Body of pancreas (tissue), 4 donors: ENCODE results near the gene NF2.

Experiments used
- POLR2A ChIP-seq, 3 donors: fragments of 450-650 bp; IDR thresholded peaks; one replicate each; pipeline ENCODE4 v1.6.1; 2016; ENCODE audit warnings: antibody characterized with exemption in 3 of 3, mild to moderate bottlenecking in 2 of 3
- TF ChIP-seq, protein P1 (sequence below), 7 experiments: fragments of 450-650 bp in 4 of 7; fragments of 200-600 bp in 3 of 7; sonication (generic) in 3 of 7; IDR thresholded peaks; one replicate each; pipeline ENCODE4 v1.5.1; 2016 to 2019; ENCODE audit warnings: antibody characterized with exemption in 7 of 7

GRCh38 chr22:29650370-29650769 lies 46.9 kb downstream of the NF2 start:
- TF ChIP-seq, protein P1, sequence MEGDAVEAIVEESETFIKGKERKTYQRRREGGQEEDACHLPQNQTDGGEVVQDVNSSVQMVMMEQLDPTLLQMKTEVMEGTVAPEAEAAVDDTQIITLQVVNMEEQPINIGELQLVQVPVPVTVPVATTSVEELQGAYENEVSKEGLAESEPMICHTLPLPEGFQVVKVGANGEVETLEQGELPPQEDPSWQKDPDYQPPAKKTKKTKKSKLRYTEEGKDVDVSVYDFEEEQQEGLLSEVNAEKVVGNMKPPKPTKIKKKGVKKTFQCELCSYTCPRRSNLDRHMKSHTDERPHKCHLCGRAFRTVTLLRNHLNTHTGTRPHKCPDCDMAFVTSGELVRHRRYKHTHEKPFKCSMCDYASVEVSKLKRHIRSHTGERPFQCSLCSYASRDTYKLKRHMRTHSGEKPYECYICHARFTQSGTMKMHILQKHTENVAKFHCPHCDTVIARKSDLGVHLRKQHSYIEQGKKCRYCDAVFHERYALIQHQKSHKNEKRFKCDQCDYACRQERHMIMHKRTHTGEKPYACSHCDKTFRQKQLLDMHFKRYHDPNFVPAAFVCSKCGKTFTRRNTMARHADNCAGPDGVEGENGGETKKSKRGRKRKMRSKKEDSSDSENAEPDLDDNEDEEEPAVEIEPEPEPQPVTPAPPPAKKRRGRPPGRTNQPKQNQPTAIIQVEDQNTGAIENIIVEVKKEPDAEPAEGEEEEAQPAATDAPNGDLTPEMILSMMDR (IDR thresholded peaks at IDR 0.05) = no peak
- no peak for TF ChIP-seq POLR2A (IDR thresholded peaks at IDR 0.05)
